Measurements from ENCODE around the gene PGM1. TPM values are rescaled to one million over a fixed set of nuclear protein-coding genes. Genes with fewer than 3 reads are reported as not detected.
A peak's percentile ranks its signal among the peaks of the same experiment; 100 is the strongest.
"Not testable (repeated sequence)": the region's sequence is repeated elsewhere in the genome, so short reads cannot be mapped to it uniquely, and the experiment has no call there.

Gene PGM1
- total RNA-seq: 199 TPM
- long read RNA-seq, transcript PGM1-202 (11 exons, 2,472 nt): major isoform, 332 of 365 reads
- long read RNA-seq, partial matches to known transcripts: 18 of 365 reads
- long read RNA-seq, other reads (novel, unspliced or antisense): 15 of 365 reads

- intact Hi-C loops (cut with DNase I): loop anchor here (10.0 kb wide), 1 partner anchor 229 kb away; the partner anchor contains the start of gene ALG6
- DNase-seq (ENCODE audit: low spot score): peak; percentile 89
Observed at GRCh38 chr1:63593303-63593885, at the start of gene PGM1. TSS of gene PGM1 (plus strand) at chr1:63593411. CDS start at chr1:63593489, 78 bp downstream.

DNA sequence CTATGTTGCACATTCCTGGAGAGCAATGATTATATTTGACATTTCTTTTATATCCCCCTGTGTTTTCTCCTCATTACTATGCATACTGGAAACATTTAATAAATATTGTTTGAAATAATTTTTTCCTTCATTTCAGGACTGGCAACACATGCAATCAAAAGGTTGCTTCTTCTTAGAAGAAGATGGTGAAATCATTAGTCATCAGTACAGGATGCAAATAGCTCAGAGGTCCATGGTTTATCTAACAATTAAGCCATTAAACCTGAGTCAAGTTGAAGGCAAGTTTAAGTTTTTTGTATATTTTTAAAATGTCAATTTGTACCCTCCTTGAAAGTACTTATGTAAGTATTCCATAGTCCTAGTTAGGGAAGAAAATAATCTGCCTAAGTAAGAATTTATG lies 47.4 kb upstream of the PGM1 start:
- no peak for DNase-seq (ENCODE audit: low spot score)
- intact Hi-C loops (cut with DNase I): no loop called here

GRCh38 chr1:63547621-63548294 lies 45.5 kb upstream of the PGM1 start:
- no peak for DNase-seq (ENCODE audit: low spot score)
- intact Hi-C loops (cut with DNase I): no loop called here

DNA sequence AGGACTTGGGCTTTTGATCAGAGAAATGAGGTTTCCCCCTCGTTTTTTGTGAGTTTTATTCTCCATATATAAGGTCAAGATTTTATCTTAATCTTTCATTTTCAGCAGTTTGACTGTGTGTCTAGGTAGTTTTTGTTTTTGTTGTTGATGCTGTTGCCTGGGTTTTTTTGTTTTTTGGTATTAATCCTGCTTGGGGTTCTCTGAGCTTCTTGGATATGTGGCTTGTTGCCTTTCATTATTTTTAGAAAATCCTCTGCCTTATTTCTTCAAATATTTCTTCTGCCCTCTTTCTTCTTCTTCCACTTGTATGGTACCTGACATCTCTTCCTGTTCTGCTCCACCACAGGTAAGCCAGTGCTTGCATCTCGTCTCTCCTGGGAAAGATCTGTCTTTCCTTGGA lies 44.9 kb upstream of the PGM1 start:
- DNase-seq (ENCODE audit: low spot score): no peak
- intact Hi-C loops (cut with DNase I): no loop called here

DNA sequence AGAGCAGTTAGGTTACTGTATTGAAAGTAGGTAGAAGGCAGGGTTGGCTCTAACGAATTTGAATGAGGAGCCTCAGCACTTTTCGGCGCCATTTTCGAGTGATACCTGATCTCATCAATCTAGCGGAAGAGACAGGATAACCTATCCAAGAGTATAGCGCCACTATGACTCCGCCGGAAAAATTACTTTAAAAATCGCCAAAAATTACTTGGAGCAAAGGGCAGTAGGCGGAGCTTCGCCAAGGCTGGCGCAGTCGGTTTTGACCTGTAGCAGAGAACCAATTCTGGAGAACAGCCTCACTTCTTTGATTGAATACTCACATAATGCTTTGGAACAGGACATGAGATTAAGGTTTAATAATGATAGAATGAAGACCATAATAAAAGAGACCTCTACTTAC lies 44.3 kb upstream of the PGM1 start:
- DNase-seq (ENCODE audit: low spot score): no peak
- intact Hi-C loops (cut with DNase I): no loop called here

GRCh38 chr1:63555480-63555879 lies 37.7 kb upstream of the PGM1 start:
- no peak for DNase-seq (ENCODE audit: low spot score)
- intact Hi-C loops (cut with DNase I): loop anchor here (5.0 kb wide), 1 partner anchor 692 kb away; no protein-coding TSS in a partner anchor

GRCh38 chr1:63557365-63557987 lies 35.7 kb upstream of the PGM1 start:
- DNase-seq (ENCODE audit: low spot score): no peak
- intact Hi-C loops (cut with DNase I): loop anchor here (5.0 kb wide), 1 partner anchor 690 kb away; no protein-coding TSS in a partner anchor

GRCh38 chr1:63559357-63559756 lies 33.9 kb upstream of the PGM1 start:
- no peak for DNase-seq (ENCODE audit: low spot score)
- intact Hi-C loops (cut with DNase I): loop anchor here (5.0 kb wide), 1 partner anchor 688 kb away; no protein-coding TSS in a partner anchor

- intact Hi-C loops (cut with DNase I): no loop called here
- no peak for DNase-seq (ENCODE audit: low spot score)
Observed at GRCh38 chr1:63563745-63564144, 29.5 kb upstream of the PGM1 start.

DNA sequence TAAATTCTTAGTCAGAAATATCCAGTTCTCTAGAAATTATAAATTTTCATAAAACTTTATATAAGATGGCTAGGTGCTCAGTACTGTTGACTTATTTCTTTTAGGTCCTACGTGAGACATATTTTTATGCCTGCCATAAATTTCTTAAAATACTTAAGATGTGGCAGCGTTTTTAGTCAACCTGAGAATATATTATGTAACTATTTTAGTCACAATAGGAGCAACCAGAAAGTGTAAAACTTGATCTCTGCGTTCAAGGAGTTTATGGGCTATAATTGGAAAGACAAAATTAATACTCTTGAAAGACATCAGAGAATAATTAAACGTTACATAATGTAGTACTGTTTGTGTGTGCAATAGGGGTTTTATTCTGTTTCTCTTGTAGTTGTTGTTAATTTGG lies 24.1 kb upstream of the PGM1 start:
- intact Hi-C loops (cut with DNase I): no loop called here
- no peak for DNase-seq (ENCODE audit: low spot score)

DNA sequence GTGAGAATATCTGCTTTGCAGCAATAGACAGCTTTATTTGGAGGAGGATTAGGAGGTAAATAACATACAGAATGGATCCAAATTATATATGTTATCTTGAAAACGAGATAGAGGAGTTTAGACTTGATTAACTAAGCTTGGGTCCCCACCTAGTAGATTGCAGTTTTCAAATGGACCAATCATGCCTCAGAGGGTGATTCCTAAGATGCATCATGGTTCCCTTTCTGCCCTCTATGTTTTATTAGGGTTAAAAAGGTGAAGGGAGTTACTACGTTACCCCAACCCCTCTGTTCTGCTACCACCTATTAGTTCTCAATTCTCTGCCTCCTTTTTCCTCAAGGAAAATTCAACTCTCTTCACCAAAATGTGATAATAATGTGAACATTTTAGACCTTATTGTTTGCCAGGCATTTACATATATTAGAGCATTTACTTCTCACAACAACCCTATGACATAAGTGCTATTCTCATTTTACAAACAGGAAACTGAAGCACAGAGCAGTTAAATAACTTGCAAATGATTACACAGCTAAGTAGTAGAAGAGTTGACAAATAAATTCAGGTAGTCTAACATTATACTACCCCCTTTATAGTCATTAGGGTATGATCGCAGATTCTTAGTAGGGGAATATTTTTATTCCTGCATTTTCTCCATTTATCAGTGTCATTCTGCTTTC lies 23.4 kb upstream of the PGM1 start:
- intact Hi-C loops (cut with DNase I): no loop called here

GRCh38 chr1:63572686-63573085 lies 20.5 kb upstream of the PGM1 start:
- DNase-seq (ENCODE audit: low spot score); intact Hi-C loops (cut with DNase I): not testable (repeated sequence)

More for the DNA sequence above, 23.4 kb upstream of the PGM1 start:
- no peak for DNase-seq (ENCODE audit: low spot score)

- DNase-seq (ENCODE audit: low spot score); intact Hi-C loops (cut with DNase I): not testable (repeated sequence)
Observed at GRCh38 chr1:63574203-63574796, 18.9 kb upstream of the PGM1 start.

GRCh38 chr1:63575340-63575826 lies 17.8 kb upstream of the PGM1 start:
- DNase-seq (ENCODE audit: low spot score): no peak
- intact Hi-C loops (cut with DNase I): no loop called here

DNA sequence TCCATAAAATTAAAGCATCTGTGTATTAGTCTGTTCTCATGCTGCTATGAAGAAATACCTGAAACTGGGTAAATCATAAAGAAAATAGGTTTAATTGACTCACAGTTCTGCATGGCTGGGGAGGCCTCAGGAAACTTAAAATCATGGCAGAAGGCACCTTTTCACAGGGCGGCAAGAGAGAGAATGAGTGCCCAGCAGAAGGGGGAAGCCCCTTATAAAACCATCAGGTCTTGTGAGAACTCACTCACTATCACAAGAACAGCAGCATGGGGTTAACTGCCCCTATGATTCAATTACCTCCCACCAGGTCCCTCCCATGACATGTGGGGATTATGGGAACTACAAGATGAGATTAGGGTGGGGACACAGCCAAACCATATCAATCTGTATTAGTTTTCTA lies 6.9 kb upstream of the PGM1 start:
- intact Hi-C loops (cut with DNase I); DNase-seq (ENCODE audit: low spot score): not testable (repeated sequence)

- no peak for DNase-seq (ENCODE audit: low spot score)
- intact Hi-C loops (cut with DNase I): loop anchor here (10.0 kb wide), 1 partner anchor 225 kb away; the partner anchor contains the start of gene ALG6
Observed at GRCh38 chr1:63590166-63590560, 3.0 kb upstream of the PGM1 start.

DNA sequence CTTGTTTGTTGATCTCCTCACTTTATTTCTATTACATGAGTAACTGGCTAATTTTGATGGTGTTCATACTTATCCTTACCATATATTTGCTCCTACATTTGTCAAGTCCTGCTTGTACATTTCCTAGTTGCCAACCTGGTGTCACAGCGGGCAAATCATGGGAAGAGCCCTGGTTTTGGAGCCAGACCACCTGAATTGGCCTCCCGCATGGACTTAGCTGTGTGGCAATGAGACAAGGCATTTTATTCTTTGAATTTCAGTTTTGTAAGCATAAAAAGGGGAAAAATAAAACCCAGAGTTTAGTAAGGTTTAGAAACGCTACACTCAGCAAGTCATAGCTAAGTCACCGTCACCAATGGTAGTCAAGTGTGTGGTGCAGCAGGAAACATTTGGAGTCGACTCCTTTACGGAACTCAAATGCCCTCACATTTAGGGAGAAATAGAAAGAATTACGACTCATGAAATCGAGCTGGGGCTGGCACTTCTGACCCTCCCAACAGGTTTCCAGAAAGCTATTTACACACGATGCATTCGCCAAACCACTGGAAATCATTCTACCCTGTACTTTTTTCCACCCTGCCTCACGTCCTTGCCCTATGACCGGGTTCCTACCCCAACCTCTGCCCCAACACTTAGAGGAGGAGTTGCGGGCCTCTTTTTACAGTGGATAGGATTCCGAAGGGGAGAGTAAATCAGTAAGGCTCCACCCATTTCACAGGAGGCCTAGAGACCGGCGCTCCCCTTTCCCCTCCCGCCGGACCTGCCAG lies 492 bp upstream of the PGM1 start:
- intact Hi-C loops (cut with DNase I): loop anchor here (10.0 kb wide), 1 partner anchor 228 kb away; the partner anchor contains the start of gene ALG6
- DNase-seq (ENCODE audit: low spot score): no peak

DNA sequence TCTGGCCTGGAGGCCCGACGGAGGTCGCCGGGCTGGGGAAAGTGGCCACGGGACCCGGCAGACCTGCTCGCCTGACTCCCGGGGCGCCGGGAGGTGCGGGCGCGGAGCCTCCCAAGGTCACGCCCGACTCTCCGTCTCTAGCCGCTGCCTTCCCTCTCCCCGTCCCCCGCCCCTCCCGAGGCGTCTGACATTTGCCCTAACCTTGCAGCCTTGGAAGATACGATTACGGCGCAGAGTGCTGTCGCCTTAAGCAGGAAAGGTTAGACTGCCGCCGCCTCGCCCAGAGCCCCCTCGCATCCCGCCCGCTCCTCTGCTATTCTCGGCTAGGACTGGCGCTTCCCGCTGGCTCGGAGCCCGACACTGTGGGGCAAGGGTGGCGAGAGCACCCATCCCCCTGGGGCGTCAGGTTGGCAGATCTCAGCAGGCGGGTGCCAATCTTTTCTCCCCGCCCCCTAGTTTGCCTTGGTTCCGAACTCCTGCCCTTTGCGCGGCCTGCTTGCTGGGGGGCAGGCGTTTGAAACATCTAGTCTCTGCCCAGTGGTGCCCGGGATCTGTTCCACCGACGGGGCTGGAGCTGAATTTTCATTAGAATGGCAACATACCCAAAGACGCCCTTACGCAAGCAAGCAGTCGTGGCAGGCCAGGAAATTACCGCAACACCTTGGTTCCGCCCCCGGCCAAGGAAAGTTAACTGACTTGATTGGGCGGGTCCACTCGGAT lies 835 bp downstream of the PGM1 start:
- intact Hi-C loops (cut with DNase I): loop anchor here (10.0 kb wide), 1 partner anchor 229 kb away; the partner anchor contains the start of gene ALG6
- peak; percentile 91 for DNase-seq (ENCODE audit: low spot score)
